Measurements from ENCODE around the gene PCP4. TPM values are rescaled to one million over a fixed set of nuclear protein-coding genes. Genes with fewer than 3 reads are reported as not detected.

Gene PCP4
- total RNA-seq, 1 donor from 2014 or later: not detected

GRCh38 chr21:39837861-39838359, 29.3 kb upstream of the PCP4 start:
- DNase-seq (ENCODE audit: low spot score): no peak
- peaks cover 2% of the 10 kb centered on the region for H3K9me3 Mint-ChIP-seq (ENCODE audit: low read depth)
- peaks cover 2% of the 10 kb centered on the region for H3K36me3 Mint-ChIP-seq (ENCODE audit: low read depth)
- TF ChIP-seq CTCF (IDR thresholded peaks at IDR 0.05): no peak
- no peaks in the 10 kb centered on the region for H3K4me1 Mint-ChIP-seq (ENCODE audit: low read depth)
- no peak overlapping the region for H3K4me3 Mint-ChIP-seq (ENCODE audit: unreplicated experiment)
- no peak overlapping the region for H3K27ac Mint-ChIP-seq (ENCODE audit: unreplicated experiment)
- peaks cover 2% of the 10 kb centered on the region for H3K27me3 Mint-ChIP-seq (ENCODE audit: low read depth)

- Mint-ChIP-seq H3K4me3 (ENCODE audit: unreplicated experiment) (no peak overlapping the region), H3K36me3 (ENCODE audit: low read depth) (peaks cover 2% of the 10 kb centered on the region), H3K27me3 (ENCODE audit: low read depth) (peaks cover 2% of the 10 kb centered on the region), H3K4me1 (ENCODE audit: low read depth) (peaks cover 3% of the 10 kb centered on the region), H3K27ac (ENCODE audit: unreplicated experiment) (no peak overlapping the region), H3K9me3 (ENCODE audit: low read depth) (peaks cover 3% of the 10 kb centered on the region)
- peak; percentile 57 for DNase-seq (ENCODE audit: low spot score)
- no peak for TF ChIP-seq CTCF (IDR thresholded peaks at IDR 0.05)
These were observed 26.7 kb upstream of the PCP4 start for GRCh38 chr21:39840373-39841097.

- TF ChIP-seq CTCF (IDR thresholded peaks at IDR 0.05): no peak
- no peak overlapping the region for H3K4me3 Mint-ChIP-seq (ENCODE audit: unreplicated experiment)
- H3K9me3 Mint-ChIP-seq (ENCODE audit: low read depth): peaks cover 5% of the 10 kb centered on the region
- H3K27ac Mint-ChIP-seq (ENCODE audit: unreplicated experiment): no peak overlapping the region
- peaks cover 2% of the 10 kb centered on the region for H3K36me3 Mint-ChIP-seq (ENCODE audit: low read depth)
- H3K4me1 Mint-ChIP-seq (ENCODE audit: low read depth): peaks cover 7% of the 10 kb centered on the region
- DNase-seq (ENCODE audit: low spot score): no peak
- peaks cover 2% of the 10 kb centered on the region for H3K27me3 Mint-ChIP-seq (ENCODE audit: low read depth)
These were observed 24.3 kb upstream of the PCP4 start for GRCh38 chr21:39842741-39843459.

- H3K9me3 Mint-ChIP-seq (ENCODE audit: low read depth): peaks cover 5% of the 10 kb centered on the region
- no peaks in the 10 kb centered on the region for H3K36me3 Mint-ChIP-seq (ENCODE audit: low read depth)
- no peak overlapping the region for H3K27ac Mint-ChIP-seq (ENCODE audit: unreplicated experiment)
- no peak for TF ChIP-seq CTCF (IDR thresholded peaks at IDR 0.05)
- peaks cover 7% of the 10 kb centered on the region for H3K4me1 Mint-ChIP-seq (ENCODE audit: low read depth)
- DNase-seq (ENCODE audit: low spot score): no peak
- no peak overlapping the region for H3K4me3 Mint-ChIP-seq (ENCODE audit: unreplicated experiment)
- H3K27me3 Mint-ChIP-seq (ENCODE audit: low read depth): no peaks in the 10 kb centered on the region
These were observed 23.8 kb upstream of the PCP4 start for GRCh38 chr21:39843483-39843882.

GRCh38 chr21:39843916-39844315, 23.3 kb upstream of the PCP4 start:
- H3K27me3 Mint-ChIP-seq (ENCODE audit: low read depth): no peaks in the 10 kb centered on the region
- no peak overlapping the region for H3K27ac Mint-ChIP-seq (ENCODE audit: unreplicated experiment)

More at GRCh38 chr21:39843916-39844315, 23.3 kb upstream of the PCP4 start:
- Mint-ChIP-seq H3K36me3 (ENCODE audit: low read depth) (no peaks in the 10 kb centered on the region), H3K4me3 (ENCODE audit: unreplicated experiment) (no peak overlapping the region), H3K4me1 (ENCODE audit: low read depth) (peaks cover 8% of the 10 kb centered on the region), H3K9me3 (ENCODE audit: low read depth) (peaks cover 5% of the 10 kb centered on the region)
- no peak for TF ChIP-seq CTCF (IDR thresholded peaks at IDR 0.05)
- no peak for DNase-seq (ENCODE audit: low spot score)

Data from chondrocyte (in vitro differentiated cells).